ENCODE data around the gene SLC16A3. TPM values are rescaled to one million over a fixed set of nuclear protein-coding genes. Genes with fewer than 3 reads are reported as not detected.
A peak's percentile ranks its signal among the peaks of the same experiment; 100 is the strongest.

The SLC16A3 gene
- total and polyA plus RNA-seq, 9 of the 15 experiments (the other 6 are each of a cell fraction or from before 2014, with no cell fraction given): 0.11 to 5.4 (median 1.2) TPM; not detected in 2

DNA sequence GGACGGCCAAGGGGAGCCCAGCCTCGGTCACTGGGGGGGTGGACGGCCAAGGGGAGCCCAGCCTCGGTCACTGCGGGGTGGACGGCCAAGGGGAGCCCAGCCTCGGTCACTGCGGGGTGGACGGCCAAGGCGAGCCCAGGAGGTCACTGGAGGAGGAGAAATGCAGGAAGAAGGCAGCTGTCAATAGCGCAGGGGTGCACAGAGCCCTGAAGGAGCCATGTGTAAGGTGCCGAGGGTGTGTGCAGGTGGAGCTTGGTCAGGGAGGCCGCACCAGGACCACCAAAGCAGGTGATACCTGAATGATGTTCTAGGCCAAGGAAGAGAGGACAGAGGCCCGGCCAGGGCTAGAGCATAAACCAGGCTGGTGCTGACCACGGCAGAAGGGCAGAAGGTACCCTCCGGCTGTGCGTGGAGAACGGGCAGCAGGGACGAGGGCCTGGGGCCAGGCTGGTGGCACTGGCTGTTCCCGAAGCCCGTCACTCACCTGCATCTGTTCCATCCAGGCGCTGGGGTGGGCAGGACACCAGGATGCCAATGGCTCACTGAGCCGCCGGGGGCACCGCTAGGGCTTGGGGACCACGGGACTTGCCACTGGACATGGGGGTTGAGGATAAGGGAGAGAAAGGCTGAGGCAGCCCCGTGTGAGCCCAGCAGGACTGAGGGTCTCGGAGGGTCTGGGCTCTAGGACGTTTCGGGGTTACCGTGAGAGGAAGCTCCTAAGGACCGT lies 10.3 kb upstream of the SLC16A3 start (continued):
- TF ChIP-seq, protein P1, sequence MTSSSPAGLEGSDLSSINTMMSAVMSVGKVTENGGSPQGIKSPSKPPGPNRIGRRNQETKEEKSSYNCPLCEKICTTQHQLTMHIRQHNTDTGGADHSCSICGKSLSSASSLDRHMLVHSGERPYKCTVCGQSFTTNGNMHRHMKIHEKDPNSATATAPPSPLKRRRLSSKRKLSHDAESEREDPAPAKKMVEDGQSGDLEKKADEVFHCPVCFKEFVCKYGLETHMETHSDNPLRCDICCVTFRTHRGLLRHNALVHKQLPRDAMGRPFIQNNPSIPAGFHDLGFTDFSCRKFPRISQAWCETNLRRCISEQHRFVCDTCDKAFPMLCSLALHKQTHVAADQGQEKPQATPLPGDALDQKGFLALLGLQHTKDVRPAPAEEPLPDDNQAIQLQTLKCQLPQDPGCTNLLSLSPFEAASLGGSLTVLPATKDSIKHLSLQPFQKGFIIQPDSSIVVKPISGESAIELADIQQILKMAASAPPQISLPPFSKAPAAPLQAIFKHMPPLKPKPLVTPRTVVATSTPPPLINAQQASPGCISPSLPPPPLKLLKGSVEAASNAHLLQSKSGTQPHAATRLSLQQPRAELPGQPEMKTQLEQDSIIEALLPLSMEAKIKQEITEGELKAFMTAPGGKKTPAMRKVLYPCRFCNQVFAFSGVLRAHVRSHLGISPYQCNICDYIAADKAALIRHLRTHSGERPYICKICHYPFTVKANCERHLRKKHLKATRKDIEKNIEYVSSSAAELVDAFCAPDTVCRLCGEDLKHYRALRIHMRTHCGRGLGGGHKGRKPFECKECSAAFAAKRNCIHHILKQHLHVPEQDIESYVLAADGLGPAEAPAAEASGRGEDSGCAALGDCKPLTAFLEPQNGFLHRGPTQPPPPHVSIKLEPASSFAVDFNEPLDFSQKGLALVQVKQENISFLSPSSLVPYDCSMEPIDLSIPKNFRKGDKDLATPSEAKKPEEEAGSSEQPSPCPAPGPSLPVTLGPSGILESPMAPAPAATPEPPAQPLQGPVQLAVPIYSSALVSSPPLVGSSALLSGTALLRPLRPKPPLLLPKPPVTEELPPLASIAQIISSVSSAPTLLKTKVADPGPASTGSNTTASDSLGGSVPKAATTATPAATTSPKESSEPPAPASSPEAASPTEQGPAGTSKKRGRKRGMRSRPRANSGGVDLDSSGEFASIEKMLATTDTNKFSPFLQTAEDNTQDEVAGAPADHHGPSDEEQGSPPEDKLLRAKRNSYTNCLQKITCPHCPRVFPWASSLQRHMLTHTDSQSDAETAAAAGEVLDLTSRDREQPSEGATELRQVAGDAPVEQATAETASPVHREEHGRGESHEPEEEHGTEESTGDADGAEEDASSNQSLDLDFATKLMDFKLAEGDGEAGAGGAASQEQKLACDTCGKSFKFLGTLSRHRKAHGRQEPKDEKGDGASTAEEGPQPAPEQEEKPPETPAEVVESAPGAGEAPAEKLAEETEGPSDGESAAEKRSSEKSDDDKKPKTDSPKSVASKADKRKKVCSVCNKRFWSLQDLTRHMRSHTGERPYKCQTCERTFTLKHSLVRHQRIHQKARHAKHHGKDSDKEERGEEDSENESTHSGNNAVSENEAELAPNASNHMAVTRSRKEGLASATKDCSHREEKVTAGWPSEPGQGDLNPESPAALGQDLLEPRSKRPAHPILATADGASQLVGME (CRISPR knock-in tag; IDR thresholded peaks at IDR 0.05): 0 out of 2 replicates have a peak, but pooled peaks have one; percentile 34

DNA sequence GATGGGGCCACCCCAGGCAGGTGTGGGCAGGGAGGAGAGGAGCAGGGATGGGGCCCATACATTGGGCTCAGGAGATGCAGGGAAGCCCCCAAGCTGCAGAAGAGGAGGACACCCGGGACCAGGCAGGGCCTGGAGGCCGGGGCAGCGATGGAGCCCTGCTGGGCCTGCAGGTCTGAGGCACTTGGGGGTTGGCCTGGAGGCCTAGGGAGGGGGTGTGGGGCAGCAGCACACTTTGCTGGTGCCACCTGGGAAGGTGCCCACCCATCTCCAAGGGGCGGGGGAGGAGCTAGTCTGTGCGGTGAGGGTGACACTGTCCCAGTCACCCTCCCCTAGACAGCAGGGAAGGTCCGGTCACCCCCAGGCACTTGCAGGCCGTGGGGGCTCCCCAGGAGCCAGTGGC lies 9.8 kb upstream of the SLC16A3 start:
- in situ Hi-C loops (cut with MboI) (no loop called here), intact Hi-C loops (cut with micrococcal nuclease) (no loop called here)
- Histone ChIP-seq H3K9me1 (ENCODE audit: control insufficient read depth, insufficient read depth, low read length) (no peaks in the 10 kb centered on the region), H3K27ac (ENCODE audit: extremely low read depth, low read depth, low read length) (no peak overlapping the region; the same call in 2 of the 3 replicates), H3K4me1 (replicated peaks in 1 of 2; ENCODE audit: control insufficient read depth in 2 of 2, insufficient read depth in 2 of 2, low read length in 2 of 2) (peaks cover 40 to 64% of the 10 kb centered on the region in 2 experiments), H3K9ac (ENCODE audit: insufficient read depth in 1 of 2, low read depth in 2 of 2, low read length in 2 of 2) (peak overlapping the region in 1 of 2 experiments; percentile 74; a peak in 2 of 4 replicates), H4K20me1 (replicated peaks; ENCODE audit: control insufficient read depth, insufficient read depth, low read length) (no peaks in the 10 kb centered on the region), H2AFZ (ENCODE audit: low read depth, low read length) (no peak overlapping the region), H3K4me2 (ENCODE audit: insufficient read depth, low read length) (no peak overlapping the region), H3K4me3 (no peak overlapping the region), H3K27me3 (ENCODE audit: control insufficient read depth in 2 of 2, insufficient read depth in 2 of 2, low read length in 2 of 2) (no peaks in the 10 kb centered on the region), H3K36me3 (ENCODE audit: control insufficient read depth, insufficient read depth, low read length) (no peaks in the 10 kb centered on the region), H3K79me2 (ENCODE audit: control insufficient read depth, insufficient read depth, low read length) (no peaks in the 10 kb centered on the region; the same call in 2 of the 3 replicates), H3K9me3 (replicated peaks; ENCODE audit: control insufficient read depth, insufficient read depth, low read depth, low read length) (no peaks in the 10 kb centered on the region)
- FAIRE-seq (no peak), ATAC-seq (no peak), DNase-seq (ENCODE audit: extremely low read depth in 1 of 4, low spot score in 3 of 4) (no peak)
- POLR2A ChIA-PET: interaction anchor here (0.8 kb wide), 1 partner anchor 74 kb away, joined by 4 read pairs; no protein-coding TSS in a partner anchor
- no peak for TF ChIP-seq XRCC4 (IDR thresholded peaks at IDR 0.05; ENCODE audit: extremely low read depth, insufficient read depth, insufficient read length)
- BruUV-seq (replicated peaks): no TSS peak
- CTCF ChIA-PET (ENCODE audit: low intra/inter-chr PET ratio): no interaction called here
- WGBS (ENCODE audit: insufficient coverage, low coverage, missing lambda C conversion rate): 87% methylated on average over 3 of the region's 7 CpGs
